MG63 (cell line): ENCODE measurements around the gene CPA3. TPM values are rescaled to one million over a fixed set of nuclear protein-coding genes. Genes with fewer than 3 reads are reported as not detected.

Source experiments
- DNase-seq: peaks from one replicate; pipeline ENCODE4 v3.0.0-alpha.2; 2020
- H3K27me3 ChIP-seq: fragments of 250-450 bp; sonication (Bioruptor Pico); 2 replicates; pipeline ENCODE4 v1.5.1; 2020; ENCODE audit warnings: mild to moderate bottlenecking, moderate library complexity
- H3K36me3 ChIP-seq: fragments of 250-450 bp; sonication (Bioruptor Pico); 2 replicates; pipeline ENCODE4 v1.5.1; 2020; ENCODE audit warnings: mild to moderate bottlenecking, moderate library complexity
- H3K4me3 ChIP-seq: fragments of 250-450 bp; sonication (Bioruptor Pico); 2 replicates; pipeline ENCODE4 v1.5.1; 2020; ENCODE audit warnings: mild to moderate bottlenecking, moderate library complexity
- H3K9me3 ChIP-seq: fragments of 250-450 bp; sonication (Bioruptor Pico); 2 replicates; pipeline ENCODE4 v1.5.1; 2020; ENCODE audit warnings: mild to moderate bottlenecking, moderate library complexity
- total RNA-seq: library from RNA; depleted of rRNA; stranded (reverse); fragments of >200 nt; shearing (Covaris generic); gene quantifications from 2 replicates; pipeline ENCODE4 v1.2.3, GENCODE V29; 2014; ENCODE audit warnings: low replicate concordance; rRNA removed

The CPA3 gene
- total RNA-seq, 1 experiment from 2014 or later: 1.3 TPM

DNA sequence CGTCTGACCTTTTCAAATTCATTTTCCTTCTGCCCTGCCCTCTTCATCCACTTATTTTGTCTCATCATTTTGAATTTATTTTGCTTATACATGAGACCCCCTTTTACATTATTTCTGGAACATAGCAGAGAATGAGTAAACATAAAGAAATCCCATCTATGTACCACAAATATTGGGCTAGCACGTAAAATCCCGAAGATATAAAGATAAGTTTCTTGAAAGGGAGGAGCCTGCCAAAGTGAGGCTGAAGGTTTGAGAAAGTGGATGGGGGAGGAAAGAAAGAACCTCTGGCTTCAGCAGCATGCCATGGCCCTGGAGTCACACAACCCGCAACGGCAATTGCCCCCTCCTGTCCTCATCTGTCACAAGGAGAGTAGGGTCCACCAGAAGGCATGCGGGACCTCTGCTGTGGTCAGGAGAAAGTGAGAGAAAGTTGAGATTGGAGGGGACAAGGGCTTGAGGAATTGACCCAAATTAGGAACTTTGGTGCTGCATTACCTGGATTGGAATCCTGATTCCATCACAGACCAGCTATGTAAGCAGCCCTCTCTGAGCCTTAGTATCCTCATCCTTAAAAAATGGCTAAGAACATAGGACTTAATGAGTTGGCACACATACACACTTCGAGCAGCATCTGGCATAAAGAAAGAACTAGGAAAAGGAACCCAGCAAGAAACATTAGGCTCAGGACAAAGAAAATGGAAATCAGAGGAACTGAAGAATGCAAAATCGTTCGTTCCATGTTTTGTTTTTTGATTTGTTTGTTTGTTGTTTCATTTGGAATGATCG is 72.6 kb downstream of the CPA3 start:
- no peaks in the 10 kb centered on the region for H3K27me3 ChIP-seq
- peak; percentile 12 for DNase-seq

DNA sequence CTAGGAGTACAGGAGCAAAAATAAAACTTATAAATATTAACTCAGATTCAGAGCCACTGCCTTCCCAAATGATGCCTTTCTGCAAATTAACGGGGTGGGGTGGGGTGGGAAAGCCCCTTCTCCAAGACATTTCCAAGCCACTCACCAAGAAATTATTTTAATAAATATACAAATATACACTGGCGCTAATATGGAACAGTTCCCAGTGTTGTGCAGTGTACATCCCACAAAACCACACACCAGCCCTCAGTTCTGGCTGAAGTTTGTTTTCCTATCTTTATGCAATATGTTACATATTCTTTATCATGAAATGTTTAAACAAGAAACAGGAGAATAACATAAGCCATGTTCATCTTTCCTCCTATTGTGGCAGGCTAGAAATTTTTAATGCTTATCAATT is 73.2 kb downstream of the CPA3 start:
- H3K27me3 ChIP-seq: no peaks in the 10 kb centered on the region
- H3K4me3 ChIP-seq: no peak overlapping the region
- DNase-seq: peak; percentile 21
- no peaks in the 10 kb centered on the region for H3K36me3 ChIP-seq
- H3K9me3 ChIP-seq: no peaks in the 10 kb centered on the region

More for the DNA sequence above, 72.6 kb downstream of the CPA3 start:
- H3K36me3 ChIP-seq: no peaks in the 10 kb centered on the region
- H3K4me3 ChIP-seq: no peak overlapping the region
- no peaks in the 10 kb centered on the region for H3K9me3 ChIP-seq

DNA sequence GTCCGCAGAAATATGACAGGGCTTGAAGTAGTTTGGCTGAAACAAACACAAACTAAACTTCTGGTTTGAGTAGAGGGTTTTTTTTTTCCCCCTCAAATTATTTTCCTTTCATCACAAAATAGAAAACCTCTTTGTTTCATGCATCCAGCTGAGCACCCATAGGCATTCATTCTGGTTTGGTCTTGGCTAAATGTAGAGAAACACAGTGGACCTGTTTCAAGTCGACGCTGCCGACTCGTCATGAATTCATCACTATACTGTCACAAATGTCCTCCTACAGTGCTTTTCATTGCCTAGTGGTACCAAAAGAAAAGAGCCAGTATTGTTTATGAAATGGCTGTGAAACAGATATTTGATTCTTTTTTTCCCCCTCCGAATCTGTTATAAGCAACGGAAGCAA is 73.8 kb downstream of the CPA3 start:
- H3K27me3 ChIP-seq: no peaks in the 10 kb centered on the region
- H3K4me3 ChIP-seq: no peak overlapping the region
- H3K9me3 ChIP-seq: no peaks in the 10 kb centered on the region
- no peak for DNase-seq
- no peaks in the 10 kb centered on the region for H3K36me3 ChIP-seq

DNA sequence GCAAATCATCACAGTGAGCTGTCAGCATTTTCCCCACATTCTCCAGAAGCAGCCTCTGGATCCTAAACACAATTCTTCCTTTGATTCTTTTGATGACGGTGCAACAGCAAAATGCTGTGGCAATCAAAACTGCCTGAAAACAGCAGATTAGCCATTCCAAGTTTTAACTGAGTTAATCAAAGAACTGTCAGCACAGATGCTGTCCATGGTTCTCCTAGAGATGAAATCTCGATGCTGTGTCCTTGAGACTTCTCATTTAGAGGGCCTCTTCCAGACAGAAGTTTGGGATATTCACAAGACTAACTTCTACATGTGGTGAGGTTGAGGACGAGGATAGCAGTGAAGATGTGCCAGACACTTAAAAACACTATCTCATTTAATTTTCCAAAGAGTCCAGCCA is 75.9 kb downstream of the CPA3 start:
- H3K4me3 ChIP-seq: no peak overlapping the region
- no peaks in the 10 kb centered on the region for H3K36me3 ChIP-seq
- DNase-seq: no peak
- H3K9me3 ChIP-seq: no peaks in the 10 kb centered on the region
- no peaks in the 10 kb centered on the region for H3K27me3 ChIP-seq

DNA sequence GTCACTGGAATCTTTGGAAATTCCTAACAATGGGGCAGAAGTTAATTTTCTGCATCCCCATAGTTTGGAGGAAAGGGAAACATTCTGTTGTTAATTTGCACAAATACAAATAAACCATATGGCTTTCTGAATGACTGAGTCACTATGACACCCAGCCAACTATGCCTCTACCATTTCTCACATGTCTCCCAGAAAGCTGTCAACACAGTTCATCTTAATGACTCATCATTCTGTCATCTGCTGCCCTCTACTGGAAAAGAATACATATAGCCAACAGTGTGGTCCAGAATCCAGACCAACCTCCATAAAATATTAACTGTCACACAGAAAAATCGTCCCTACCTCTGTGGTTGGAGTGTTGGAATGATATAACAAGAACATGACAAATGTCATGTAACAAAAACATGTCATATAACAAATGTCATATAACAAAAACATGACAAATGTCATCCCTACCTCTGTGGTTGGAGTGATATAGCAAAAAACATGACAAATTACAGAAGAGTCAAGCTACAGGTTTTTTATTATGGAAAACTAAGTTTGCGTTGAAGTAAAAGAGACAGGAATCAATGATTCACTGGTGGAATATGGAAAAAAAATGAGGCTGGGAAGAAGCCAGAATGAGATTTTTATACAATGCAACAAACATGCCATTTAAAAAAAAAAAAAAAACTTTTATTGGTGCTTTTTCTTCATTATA is 78.6 kb downstream of the CPA3 start:
- DNase-seq: peak; percentile 79
- Histone ChIP-seq H3K27me3 (no peaks in the 10 kb centered on the region), H3K4me3 (no peak overlapping the region), H3K36me3 (no peaks in the 10 kb centered on the region), H3K9me3 (no peaks in the 10 kb centered on the region)

DNA sequence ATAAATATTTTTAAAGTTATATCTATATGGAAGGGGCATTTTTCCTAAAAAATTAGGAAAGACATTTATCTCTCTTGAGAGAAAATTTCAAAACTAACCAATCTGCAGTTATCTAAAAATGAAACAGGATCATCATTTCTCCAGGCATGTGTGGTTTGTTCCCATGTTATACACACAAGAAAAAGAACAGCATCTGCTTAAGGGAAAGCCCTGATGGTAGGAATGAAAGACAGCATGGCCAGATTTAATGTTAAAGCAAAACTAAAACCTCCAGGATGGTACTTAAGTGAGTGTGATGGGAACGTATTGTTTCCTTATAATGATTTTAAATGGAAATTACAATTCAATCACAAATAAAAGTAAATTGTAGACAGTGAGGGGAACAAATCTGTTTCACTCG is 80.0 kb downstream of the CPA3 start:
- Histone ChIP-seq H3K27me3 (no peaks in the 10 kb centered on the region), H3K9me3 (no peaks in the 10 kb centered on the region), H3K36me3 (no peaks in the 10 kb centered on the region), H3K4me3 (no peak overlapping the region)
- no peak for DNase-seq

Other genes starting within 250 kb of the CPA3 start
- gene AGTR1, start 167.4 kb upstream of the CPA3 start, total RNA-seq: not detected in 2 replicates
- not detected in 2 replicates for gene CPB1, start 37.5 kb upstream of the CPA3 start, total RNA-seq
- gene GYG1, start 126.2 kb downstream of the CPA3 start, total RNA-seq: 76.3 and 96.1 TPM in 2 replicates
- 39.6 and 61.6 TPM in 2 replicates for gene HLTF, start 221.2 kb downstream of the CPA3 start, total RNA-seq